Trophoblast cell (in vitro differentiated cells and primary cell): ENCODE data around the gene ARFGEF2.

ENCODE experiments used
- DNase-seq, 2 donors: peaks; one replicate each; pipeline ENCODE4 v3.0.0-alpha.2; 2016
- H2AFZ ChIP-seq: 2 replicates; pipeline ENCODE4 v1.6.1; 2013; ENCODE audit warnings: low read length, moderate library complexity, mild to moderate bottlenecking; ENCODE audit not compliant: insufficient read depth, poor library complexity
- H2AK5ac ChIP-seq: 2 replicates; pipeline ENCODE4 v1.6.1; 2013; ENCODE audit warnings: mild to moderate bottlenecking, low read length
- H2BK120ac ChIP-seq: 2 replicates; pipeline ENCODE4 v1.6.1; 2013; ENCODE audit warnings: low read length, mild to moderate bottlenecking, moderate library complexity; ENCODE audit not compliant: insufficient read depth, poor library complexity
- H2BK12ac ChIP-seq: 2 replicates; pipeline ENCODE4 v1.6.1; 2013; ENCODE audit warnings: mild to moderate bottlenecking, low read length, moderate library complexity
- H2BK5ac ChIP-seq: 2 replicates; pipeline ENCODE4 v1.6.1; 2013; ENCODE audit warnings: low read length, low read depth, moderate library complexity, mild to moderate bottlenecking; ENCODE audit not compliant: poor library complexity
- H3K14ac ChIP-seq: 2 replicates; pipeline ENCODE4 v1.6.1; 2013; ENCODE audit warnings: mild to moderate bottlenecking, low read length
- H3K18ac ChIP-seq: 2 replicates; pipeline ENCODE4 v1.6.1; 2013; ENCODE audit warnings: mild to moderate bottlenecking, low read length
- H3K23ac ChIP-seq: 2 replicates; pipeline ENCODE4 v1.6.1; 2013; ENCODE audit warnings: low read length
- H3K27ac ChIP-seq: 2 replicates; pipeline ENCODE4 v1.5.1; 2013; ENCODE audit warnings: low read depth, mild to moderate bottlenecking, inconsistent platforms, low read length, moderate library complexity
- H3K27me3 ChIP-seq: 2 replicates; pipeline ENCODE4 v1.6.1; 2013; ENCODE audit warnings: inconsistent platforms, mild to moderate bottlenecking, low read length, moderate library complexity; ENCODE audit not compliant: insufficient read depth
- H3K36me3 ChIP-seq, 2 experiments: 1 replicate in 1 of 2; 2 replicates in 1 of 2; pipeline ENCODE4 v1.6.1; 2013; ENCODE audit warnings: low read length in 2 of 2, mild to moderate bottlenecking in 2 of 2, moderate library complexity in 1 of 2; ENCODE audit not compliant: insufficient read depth in 2 of 2, control insufficient read depth in 1 of 2
- H3K4ac ChIP-seq: 2 replicates; pipeline ENCODE4 v1.6.1; 2013; ENCODE audit warnings: low read depth, mild to moderate bottlenecking, low read length, moderate library complexity
- H3K4me1 ChIP-seq, 2 experiments: 1 replicate in 1 of 2; 2 replicates in 1 of 2; pipeline ENCODE4 v1.6.1; 2013; ENCODE audit warnings: low read length in 2 of 2, mild to moderate bottlenecking in 2 of 2, moderate library complexity in 1 of 2; ENCODE audit not compliant: insufficient read depth in 2 of 2, control insufficient read depth in 1 of 2
- H3K4me2 ChIP-seq: 2 replicates; pipeline ENCODE4 v1.6.1; 2013; ENCODE audit warnings: inconsistent platforms, mild to moderate bottlenecking, low read length, moderate library complexity
- H3K4me3 ChIP-seq: 2 replicates; pipeline ENCODE4 v1.5.1; 2013; ENCODE audit warnings: mild to moderate bottlenecking, low read depth, low read length, inconsistent platforms
- H3K79me1 ChIP-seq: one replicate; pipeline ENCODE4 v1.6.1; 2013; ENCODE audit warnings: low read length
- H3K79me2 ChIP-seq: 2 replicates; pipeline ENCODE4 v1.6.1; 2013; ENCODE audit warnings: low read length, mild to moderate bottlenecking; ENCODE audit not compliant: control insufficient read depth, insufficient read depth, poor library complexity
- H3K9ac ChIP-seq: 2 replicates; pipeline ENCODE4 v1.6.1; 2013; ENCODE audit warnings: mild to moderate bottlenecking, low read length
- H3K9me3 ChIP-seq: 2 replicates; pipeline ENCODE4 v1.6.1; 2013; ENCODE audit warnings: low read depth, mild to moderate bottlenecking, control low read depth, inconsistent platforms, low read length; ENCODE audit not compliant: insufficient read depth
- H4K12ac ChIP-seq: 2 replicates; pipeline ENCODE4 v1.6.1; 2013; ENCODE audit warnings: low read depth, mild to moderate bottlenecking, low read length, moderate library complexity
- H4K8ac ChIP-seq: 2 replicates; pipeline ENCODE4 v1.6.1; 2013; ENCODE audit warnings: low read depth, mild to moderate bottlenecking, low read length, moderate library complexity
- H4K91ac ChIP-seq: one replicate; pipeline ENCODE4 v1.6.1; 2013; ENCODE audit warnings: low read depth, mild to moderate bottlenecking, low read length, moderate library complexity
- WGBS: extraction: QIAGEN DNeasy Blood & Tissue Kit; methylation state at CpG from one replicate; pipeline ENCODE4 v1.1.7; 2013; ENCODE audit warnings: missing lambda C conversion rate; ENCODE audit not compliant: insufficient read length, insufficient coverage; ENCODE audit errors: extremely low coverage; 5-methylcytosine and 5-hydroxymethylcytosine counted together

The ARFGEF2 gene

GRCh38 chr20:48986899-48987298, 65.4 kb downstream of the ARFGEF2 start:
- Histone ChIP-seq H3K18ac (no peak overlapping the region), H3K27me3 (no peaks in the 10 kb centered on the region)
- peak in 1 of 2 donors; percentile 21 for DNase-seq

GRCh38 chr20:48990467-48990866, 69.0 kb downstream of the ARFGEF2 start:
- Histone ChIP-seq H3K79me2 (no peaks in the 10 kb centered on the region), H3K14ac (no peak overlapping the region), H4K8ac (no peak overlapping the region), H2BK120ac (no peak overlapping the region), H3K18ac (no peak overlapping the region), H3K27ac (no peak overlapping the region), H3K36me3 (peaks cover 26 to 50% of the 10 kb centered on the region in 2 experiments), H4K91ac (no peak overlapping the region), H2BK5ac (no peak overlapping the region), H2AFZ (no peak overlapping the region), H2AK5ac (no peak overlapping the region), H3K4me1 (no peaks in the 10 kb centered on the region), H3K23ac (no peak overlapping the region), H3K79me1 (no peaks in the 10 kb centered on the region), H3K4ac (no peak overlapping the region), H4K12ac (no peak overlapping the region), H3K27me3 (no peaks in the 10 kb centered on the region), H3K4me3 (no peak overlapping the region), H3K9ac (no peak overlapping the region), H2BK12ac (no peak overlapping the region), H3K4me2 (no peak overlapping the region), H3K9me3 (no peaks in the 10 kb centered on the region)
- DNase-seq, result no peak
- no CpG with 5 or more reads among the region's 1 CpG for WGBS

More at GRCh38 chr20:48986899-48987298, 65.4 kb downstream of the ARFGEF2 start:
- Histone ChIP-seq H3K4me1 (peaks cover 2 to 3% of the 10 kb centered on the region in 2 experiments), H4K8ac (no peak overlapping the region), H3K79me1 (no peaks in the 10 kb centered on the region), H3K9ac (no peak overlapping the region), H3K36me3 (peaks cover 35 to 50% of the 10 kb centered on the region in 2 experiments), H3K14ac (no peak overlapping the region), H4K91ac (no peak overlapping the region), H2BK12ac (no peak overlapping the region), H3K27ac (no peak overlapping the region), H4K12ac (no peak overlapping the region), H2BK120ac (no peak overlapping the region), H2BK5ac (no peak overlapping the region), H3K23ac (no peak overlapping the region), H2AFZ (no peak overlapping the region), H3K4ac (no peak overlapping the region), H2AK5ac (no peak overlapping the region), H3K79me2 (no peaks in the 10 kb centered on the region), H3K4me3 (no peak overlapping the region), H3K4me2 (no peak overlapping the region), H3K9me3 (peaks cover 6% of the 10 kb centered on the region)
- no CpG with 5 or more reads among the region's 2 CpGs for WGBS

GRCh38 chr20:48995589-48995988, 74.1 kb downstream of the ARFGEF2 start:
- no peak overlapping the region for H2AK5ac ChIP-seq
- no peak overlapping the region for H3K4me2 ChIP-seq
- H3K9me3 ChIP-seq, result no peaks in the 10 kb centered on the region
- H3K79me1 ChIP-seq, result no peaks in the 10 kb centered on the region
- H4K8ac ChIP-seq, result no peak overlapping the region
- H3K4me3 ChIP-seq, result no peak overlapping the region
- no peaks in the 10 kb centered on the region for H3K79me2 ChIP-seq
- no peaks in the 10 kb centered on the region for H3K4me1 ChIP-seq
- WGBS, result no CpG with 5 or more reads among the region's 4 CpGs
- no peak overlapping the region for H3K27ac ChIP-seq
- no peak overlapping the region for H3K4ac ChIP-seq
- no peak overlapping the region for H3K9ac ChIP-seq
- no peak overlapping the region for H3K18ac ChIP-seq
- H2BK12ac ChIP-seq, result no peak overlapping the region
- no peak for DNase-seq
- peaks cover 39 to 52% of the 10 kb centered on the region in 2 experiments for H3K36me3 ChIP-seq
- H2BK120ac ChIP-seq, result no peak overlapping the region
- no peak overlapping the region for H3K23ac ChIP-seq
- H3K14ac ChIP-seq, result no peak overlapping the region
- no peak overlapping the region for H4K91ac ChIP-seq
- H3K27me3 ChIP-seq, result no peaks in the 10 kb centered on the region
- H2AFZ ChIP-seq, result no peak overlapping the region
- no peak overlapping the region for H4K12ac ChIP-seq
- H2BK5ac ChIP-seq, result no peak overlapping the region

GRCh38 chr20:48999890-49000870, 78.7 kb downstream of the ARFGEF2 start:
- H3K36me3 ChIP-seq, result peaks cover 23 to 33% of the 10 kb centered on the region in 2 experiments
- no peak overlapping the region for H2BK5ac ChIP-seq
- no peaks in the 10 kb centered on the region for H3K4me1 ChIP-seq
- no peaks in the 10 kb centered on the region for H3K79me2 ChIP-seq
- no peaks in the 10 kb centered on the region for H3K27me3 ChIP-seq
- WGBS, result no CpG with 5 or more reads among the region's 3 CpGs
- no peak overlapping the region for H2BK12ac ChIP-seq
- H2AK5ac ChIP-seq, result no peak overlapping the region
- H2BK120ac ChIP-seq, result no peak overlapping the region
- no peaks in the 10 kb centered on the region for H3K79me1 ChIP-seq
- no peak overlapping the region for H3K4ac ChIP-seq
- no peak for DNase-seq
- H3K14ac ChIP-seq, result no peak overlapping the region
- no peak overlapping the region for H3K18ac ChIP-seq
- no peak overlapping the region for H3K4me3 ChIP-seq
- H3K27ac ChIP-seq, result no peak overlapping the region
- no peak overlapping the region for H3K4me2 ChIP-seq
- H4K12ac ChIP-seq, result no peak overlapping the region
- no peak overlapping the region for H3K23ac ChIP-seq
- H3K9me3 ChIP-seq, result no peaks in the 10 kb centered on the region
- no peak overlapping the region for H3K9ac ChIP-seq
- no peak overlapping the region for H4K8ac ChIP-seq
- H2AFZ ChIP-seq, result no peak overlapping the region
- no peak overlapping the region for H4K91ac ChIP-seq
